Stimulated activated effector memory CD8-positive, alpha-beta T cell treated with anti-CD3 and anti-CD28 coated beads, Interleukin-12 subunit alpha, Interleukin-12 subunit beta, amount 100 ng/mL, for 72 hours (primary cell): Measurements from ENCODE around the gene STX4.

Source experiments
- ATAC-seq: fragments of 150-1000 bp; cut with Tn5 transposase; 2 replicates; pipeline ENCODE4 v1.10.0; 2021
- DNase-seq, 2 donors: peaks; one replicate each; pipeline ENCODE4 v3.0.0; 2021 to 2022; ENCODE audit warnings: low spot score in 2 of 2
- H3K27ac Mint-ChIP-seq: one replicate; pipeline ENCODE4 v1.8.0; 2022; ENCODE audit warnings: mild to moderate bottlenecking, mixed read lengths
- H3K36me3 Mint-ChIP-seq: one replicate; pipeline ENCODE4 v1.8.0; 2022; ENCODE audit warnings: mild to moderate bottlenecking, mixed read lengths
- H3K4me1 Mint-ChIP-seq: one replicate; pipeline ENCODE4 v1.8.0; 2022; ENCODE audit warnings: mixed read lengths
- H3K4me3 Mint-ChIP-seq: one replicate; pipeline ENCODE4 v1.8.0; 2022; ENCODE audit warnings: mild to moderate bottlenecking, mixed read lengths
- H3K9me3 Mint-ChIP-seq: one replicate; pipeline ENCODE4 v1.8.0; 2022; ENCODE audit warnings: mixed read lengths

Gene STX4

DNA sequence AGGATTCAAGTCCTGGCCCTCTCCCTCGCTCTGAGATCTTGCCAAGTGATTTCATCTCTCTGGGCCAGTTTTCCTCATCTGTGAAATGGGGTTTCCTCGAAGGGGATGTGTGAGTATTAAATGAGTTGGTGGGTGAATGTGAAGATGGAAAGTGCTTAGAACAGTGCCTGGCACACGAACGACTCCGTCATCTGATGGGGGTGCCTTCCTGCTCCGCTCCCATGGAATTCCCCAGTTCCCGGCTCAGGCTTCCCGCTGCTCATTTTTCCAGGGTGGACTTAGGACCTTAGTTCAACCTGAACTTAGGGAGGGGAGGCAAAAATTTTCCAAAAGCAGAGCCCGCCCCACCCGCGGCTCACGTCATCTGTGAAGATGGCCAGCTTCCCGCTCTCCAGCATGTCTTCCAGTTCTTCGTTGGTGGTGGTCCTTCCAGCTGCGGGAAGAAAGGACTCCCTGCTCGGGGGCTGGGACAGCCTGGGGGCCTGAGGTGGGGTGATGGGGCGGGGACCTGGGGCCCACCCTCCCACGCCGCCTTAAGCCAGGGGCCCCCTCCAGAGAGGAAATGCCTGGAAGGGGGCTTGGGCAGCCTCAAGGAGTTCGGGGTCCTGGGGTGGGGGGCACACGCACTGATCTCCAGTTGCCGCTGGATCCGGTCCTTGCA is 36.9 kb upstream of the STX4 start:
- DNase-seq, result no peak
- Mint-ChIP-seq H3K4me1 (peaks cover 21% of the 10 kb centered on the region), H3K9me3 (no peaks in the 10 kb centered on the region), H3K36me3 (no peaks in the 10 kb centered on the region), H3K27ac (peak overlapping the region; percentile 85), H3K4me3 (peak overlapping the region; percentile 77)
- ATAC-seq, result no peak

GRCh38 chr16:30996985-30997724 is 36.2 kb upstream of the STX4 start:
- peak; percentile 92 for ATAC-seq
- H3K27ac Mint-ChIP-seq, result peak overlapping the region; percentile 85
- H3K36me3 Mint-ChIP-seq, result no peaks in the 10 kb centered on the region
- no peaks in the 10 kb centered on the region for H3K9me3 Mint-ChIP-seq
- peak; percentile 74 to 82 for DNase-seq
- H3K4me3 Mint-ChIP-seq, result peak overlapping the region; percentile 77
- H3K4me1 Mint-ChIP-seq, result peaks cover 21% of the 10 kb centered on the region

DNA sequence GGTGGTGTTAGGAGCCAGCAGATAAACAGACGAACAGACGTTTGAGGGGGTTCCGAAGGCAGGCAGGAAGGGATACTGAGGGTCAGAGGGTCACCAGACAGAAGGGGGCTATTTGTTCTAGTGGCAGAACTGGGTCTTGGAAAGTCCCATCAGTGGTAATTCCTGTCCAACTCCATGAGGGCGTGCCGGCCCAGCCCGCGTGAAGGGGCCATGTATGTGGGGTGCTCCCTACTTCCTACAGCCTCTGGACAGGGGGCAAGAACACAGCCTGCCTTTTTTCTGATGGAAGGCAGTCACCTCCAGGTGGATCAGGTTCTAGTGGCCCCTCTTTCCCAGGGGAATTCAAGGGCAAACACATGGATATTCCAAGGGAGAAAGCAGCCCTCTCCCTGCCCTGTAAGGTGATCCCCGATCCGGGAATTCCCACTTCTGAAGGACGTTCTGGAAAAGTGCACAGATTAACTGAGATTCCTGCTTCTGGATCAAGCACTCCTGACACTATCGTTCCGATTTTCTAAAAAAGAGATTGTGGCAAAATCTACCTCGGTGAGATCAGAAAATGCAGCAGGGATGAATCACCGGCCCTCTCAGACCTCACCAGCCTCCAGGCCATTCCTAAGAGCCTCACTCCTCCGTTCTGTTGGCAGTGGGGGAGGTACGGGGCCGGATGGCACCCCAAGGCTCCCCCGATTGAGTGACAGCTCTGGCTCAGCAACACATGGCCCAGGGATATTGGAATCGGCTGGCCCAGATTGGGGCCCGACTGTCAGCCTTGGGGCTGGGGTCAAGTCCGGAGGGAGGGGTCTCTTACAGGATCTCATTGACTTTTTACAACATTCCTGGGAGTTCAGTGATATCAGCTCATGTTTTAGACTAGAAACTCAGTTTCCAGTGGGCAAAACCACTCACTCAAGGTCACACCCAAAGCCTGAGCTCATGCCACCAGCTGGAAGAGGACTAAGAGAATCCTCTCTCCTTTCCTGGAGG is 35.3 kb upstream of the STX4 start:
- no peak for ATAC-seq
- H3K4me1 Mint-ChIP-seq, result peaks cover 15% of the 10 kb centered on the region
- peak overlapping the region; percentile 85 for H3K27ac Mint-ChIP-seq
- H3K4me3 Mint-ChIP-seq, result peak overlapping the region; percentile 77
- H3K36me3 Mint-ChIP-seq, result no peaks in the 10 kb centered on the region
- no peak for DNase-seq
- H3K9me3 Mint-ChIP-seq, result no peaks in the 10 kb centered on the region

GRCh38 chr16:30998852-30999761 is 34.3 kb upstream of the STX4 start:
- no peak overlapping the region for H3K4me3 Mint-ChIP-seq
- no peak overlapping the region for H3K27ac Mint-ChIP-seq
- H3K36me3 Mint-ChIP-seq, result no peaks in the 10 kb centered on the region
- peaks cover 12% of the 10 kb centered on the region for H3K4me1 Mint-ChIP-seq
- no peaks in the 10 kb centered on the region for H3K9me3 Mint-ChIP-seq
- DNase-seq, result no peak
- ATAC-seq, result no peak

DNA sequence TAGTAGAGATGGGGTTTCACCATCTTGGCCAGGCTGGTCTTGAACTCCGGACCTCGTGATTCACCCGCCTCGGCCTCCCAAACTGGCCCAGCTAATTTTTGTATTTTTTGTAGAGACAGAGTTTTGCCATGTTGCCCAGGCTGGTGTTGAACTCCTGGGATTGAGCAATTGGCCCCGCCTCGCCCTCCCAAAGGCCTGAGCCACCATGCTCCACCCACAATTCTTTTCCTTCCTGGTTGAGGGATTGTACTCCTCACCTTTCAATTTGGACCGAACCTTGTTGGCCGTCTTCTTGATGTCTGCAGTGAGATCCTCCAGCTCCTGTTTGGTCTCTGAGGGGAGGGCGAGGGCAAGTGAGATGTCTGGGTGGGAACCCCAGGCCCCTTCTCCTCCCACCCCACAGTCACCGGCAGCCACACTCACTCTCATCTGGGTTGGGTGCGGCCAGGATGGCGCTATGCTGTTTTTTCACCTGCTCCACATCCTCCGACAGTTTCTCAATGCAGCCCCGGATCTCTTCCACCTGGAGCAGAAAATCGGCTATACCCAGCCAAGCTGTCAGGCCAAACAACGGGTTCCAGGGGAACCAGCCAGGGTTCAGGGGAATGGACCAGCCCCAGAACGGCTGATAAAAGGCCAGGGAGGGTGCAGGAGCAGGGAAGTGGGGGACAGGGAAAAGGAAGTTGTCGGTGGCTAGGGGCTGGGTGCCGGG is 32.5 kb upstream of the STX4 start:
- no peak for DNase-seq
- Mint-ChIP-seq H3K4me3 (no peak overlapping the region), H3K36me3 (no peaks in the 10 kb centered on the region), H3K4me1 (no peaks in the 10 kb centered on the region), H3K9me3 (no peaks in the 10 kb centered on the region), H3K27ac (no peak overlapping the region)
- ATAC-seq, result no peak

- ATAC-seq (no peak), DNase-seq (no peak)
- Mint-ChIP-seq H3K36me3 (no peaks in the 10 kb centered on the region), H3K27ac (no peak overlapping the region), H3K4me3 (no peak overlapping the region), H3K4me1 (no peaks in the 10 kb centered on the region), H3K9me3 (no peaks in the 10 kb centered on the region)
Measured at GRCh38 chr16:31001507-31002249, 31.7 kb upstream of the STX4 start.

GRCh38 chr16:31002250-31002700 is 31.1 kb upstream of the STX4 start:
- H3K4me3 Mint-ChIP-seq, result no peak overlapping the region
- H3K4me1 Mint-ChIP-seq, result no peaks in the 10 kb centered on the region
- DNase-seq, result no peak
- no peaks in the 10 kb centered on the region for H3K9me3 Mint-ChIP-seq
- no peak for ATAC-seq
- no peaks in the 10 kb centered on the region for H3K36me3 Mint-ChIP-seq
- no peak overlapping the region for H3K27ac Mint-ChIP-seq

GRCh38 chr16:31002862-31003341 is 30.5 kb upstream of the STX4 start:
- no peaks in the 10 kb centered on the region for H3K36me3 Mint-ChIP-seq
- DNase-seq, result no peak
- no peak overlapping the region for H3K4me3 Mint-ChIP-seq
- ATAC-seq, result peak; percentile 9
- peak overlapping the region; percentile 1 for H3K27ac Mint-ChIP-seq
- no peaks in the 10 kb centered on the region for H3K9me3 Mint-ChIP-seq
- H3K4me1 Mint-ChIP-seq, result no peaks in the 10 kb centered on the region

- DNase-seq (no peak), ATAC-seq (no peak)
- H3K27ac Mint-ChIP-seq, result peak overlapping the region; percentile 1
- no peak overlapping the region for H3K4me3 Mint-ChIP-seq
- no peaks in the 10 kb centered on the region for H3K36me3 Mint-ChIP-seq
- no peaks in the 10 kb centered on the region for H3K4me1 Mint-ChIP-seq
- no peaks in the 10 kb centered on the region for H3K9me3 Mint-ChIP-seq
Measured at GRCh38 chr16:31003744-31004143, 29.6 kb upstream of the STX4 start.

DNA sequence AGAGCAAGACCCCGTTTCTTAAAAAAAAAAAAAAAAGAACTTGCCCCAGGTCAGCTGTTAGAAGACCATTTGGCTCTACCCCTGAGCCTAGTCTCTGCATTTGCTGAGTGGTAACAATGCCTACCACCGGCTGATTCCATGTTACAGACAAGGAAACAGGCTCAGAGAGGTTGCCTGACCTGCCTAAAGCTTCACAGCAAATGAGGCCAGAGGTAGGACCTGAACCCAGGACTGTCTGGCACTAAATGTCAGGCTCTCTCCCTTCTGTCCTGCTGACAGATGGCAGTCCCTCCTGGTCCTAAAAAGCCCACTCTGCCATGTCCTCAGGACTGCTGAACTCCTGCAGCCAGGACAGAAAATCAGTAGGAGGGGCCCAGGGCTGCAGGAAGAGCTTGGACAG is 28.7 kb upstream of the STX4 start:
- Mint-ChIP-seq H3K36me3 (no peaks in the 10 kb centered on the region), H3K27ac (no peak overlapping the region), H3K4me1 (peaks cover 8% of the 10 kb centered on the region), H3K4me3 (no peak overlapping the region), H3K9me3 (no peaks in the 10 kb centered on the region)
- no peak for ATAC-seq
- no peak for DNase-seq

GRCh38 chr16:31005350-31006085 is 27.8 kb upstream of the STX4 start:
- H3K36me3 Mint-ChIP-seq, result no peaks in the 10 kb centered on the region
- ATAC-seq (no peak), DNase-seq (no peak)
- H3K27ac Mint-ChIP-seq, result no peak overlapping the region
- H3K4me3 Mint-ChIP-seq, result no peak overlapping the region
- no peaks in the 10 kb centered on the region for H3K9me3 Mint-ChIP-seq
- peaks cover 13% of the 10 kb centered on the region for H3K4me1 Mint-ChIP-seq

DNA sequence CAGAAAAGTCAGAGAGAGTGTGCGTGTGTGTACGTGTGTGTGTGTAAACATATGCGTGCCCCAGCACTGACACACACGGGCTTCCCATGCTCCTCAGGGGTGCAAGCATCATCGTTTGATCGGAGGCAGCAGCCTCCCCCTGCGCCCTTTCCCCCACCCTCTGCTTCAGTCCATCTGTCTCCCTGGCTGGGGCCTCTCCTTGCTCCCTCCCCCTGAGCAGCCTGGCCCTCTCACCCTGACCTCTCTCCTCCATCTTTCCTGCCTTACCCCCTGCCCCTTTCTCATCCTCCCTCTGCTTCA is 27.3 kb upstream of the STX4 start:
- Mint-ChIP-seq H3K4me1 (peaks cover 14% of the 10 kb centered on the region), H3K36me3 (no peaks in the 10 kb centered on the region), H3K4me3 (no peak overlapping the region), H3K27ac (no peak overlapping the region), H3K9me3 (no peaks in the 10 kb centered on the region)
- DNase-seq (no peak), ATAC-seq (no peak)

GRCh38 chr16:31006589-31006988 is 26.8 kb upstream of the STX4 start:
- Mint-ChIP-seq H3K27ac (no peak overlapping the region), H3K9me3 (no peaks in the 10 kb centered on the region), H3K4me1 (peaks cover 19% of the 10 kb centered on the region), H3K4me3 (no peak overlapping the region), H3K36me3 (no peaks in the 10 kb centered on the region)
- ATAC-seq (no peak), DNase-seq (no peak)
